SH-SY5Y (cell line): ENCODE results near the gene ADORA2B.

ENCODE experiments used
- GATA2 ChIP-seq: IDR thresholded peaks from 2 replicates; pipeline ENCODE4 v1.6.1; 2011; ENCODE audit warnings: mild to moderate bottlenecking, low read depth, low read length
- GATA3 ChIP-seq: IDR thresholded peaks from 2 replicates; pipeline ENCODE4 v1.6.1; 2011; ENCODE audit warnings: low read depth, mild to moderate bottlenecking, low read length, moderate library complexity

- TF ChIP-seq GATA2 (no peak), GATA3 (no peak)
Observed at GRCh38 chr17:15947976-15948752, 3.2 kb downstream of the ADORA2B start.
